K562 (cell line): Measurements from ENCODE around the gene KLHL18. TPM values are rescaled to one million over a fixed set of nuclear protein-coding genes. Genes with fewer than 3 reads are reported as not detected.
A peak's percentile ranks its signal among the peaks of the same experiment; 100 is the strongest.

ENCODE experiments used
- CBFA2T3 ChIP-seq: fragments of 450-650 bp; IDR thresholded peaks from 2 replicates; pipeline ENCODE4 v1.6.1; 2017
- CHD1 ChIP-seq: fragments of 200-600 bp; sonication (generic); IDR thresholded peaks from one replicate; pipeline ENCODE4 v1.6.1; 2012; ENCODE audit warnings: mild to moderate bottlenecking, moderate library complexity, low read length, inconsistent platforms
- EHMT2 ChIP-seq: fragments of 450-650 bp; IDR thresholded peaks from 2 replicates; pipeline ENCODE4 v1.6.1; 2018; ENCODE audit warnings: antibody characterized with exemption
- EZH2 ChIP-seq: IDR thresholded peaks from 2 replicates; pipeline ENCODE4 v1.6.1; 2012; ENCODE audit warnings: low read depth, mild to moderate bottlenecking, inconsistent platforms, low read length, borderline replicate concordance
- FOXK1 ChIP-seq: sonication (generic); formaldehyde crosslinking; IDR thresholded peaks from 2 replicates; pipeline ENCODE4 v1.8.0; 2022; ENCODE audit warnings: missing genetic modification reagents, mild to moderate bottlenecking, borderline replicate concordance
- GTF2E2 ChIP-seq: fragments of 200-800 bp; sonication (Bioruptor generic); IDR thresholded peaks from 2 replicates; pipeline ENCODE4 v1.6.1; 2016; ENCODE audit warnings: missing genetic modification characterization, missing compliant biosample characterization
- HMG20B ChIP-seq: fragments of 250-450 bp; sonication (Bioruptor Pico); IDR thresholded peaks from 2 replicates; pipeline ENCODE4 v1.5.0; 2021; ENCODE audit warnings: mild to moderate bottlenecking
- HSF4 ChIP-seq: fragments of 250-450 bp; sonication (Bioruptor Pico); IDR thresholded peaks from 2 replicates; pipeline ENCODE4 v2.1.2; 2022; ENCODE audit warnings: mild to moderate bottlenecking, moderate library complexity, borderline replicate concordance
- KAT8 ChIP-seq: fragments of 450-650 bp; IDR thresholded peaks from 2 replicates; pipeline ENCODE4 v1.6.1; 2016; ENCODE audit warnings: low read depth, mild to moderate bottlenecking
- NCOA4 ChIP-seq: fragments of 450-650 bp; IDR thresholded peaks from 2 replicates; pipeline ENCODE4 v1.6.1; 2018; ENCODE audit warnings: mild to moderate bottlenecking; ENCODE audit not compliant: partially characterized antibody
- NFRKB ChIP-seq: fragments of 450-650 bp; IDR thresholded peaks from 2 replicates; pipeline ENCODE4 v1.6.1; 2016; ENCODE audit warnings: low read depth
- NFXL1 ChIP-seq: fragments of 450-650 bp; formaldehyde crosslinking; IDR thresholded peaks from 2 replicates; pipeline ENCODE4 v1.4.0; 2021; ENCODE audit warnings: mild to moderate bottlenecking
- PHB2 ChIP-seq: fragments of 450-650 bp; IDR thresholded peaks from 2 replicates; pipeline ENCODE4 v1.6.1; 2017; ENCODE audit warnings: low read depth
- PHF20 ChIP-seq: fragments of 450-650 bp; IDR thresholded peaks from 2 replicates; pipeline ENCODE4 v1.6.1; 2018; ENCODE audit not compliant: partially characterized antibody
- PML ChIP-seq: IDR thresholded peaks from 2 replicates; pipeline ENCODE4 v1.6.1; 2012; ENCODE audit warnings: low read length, inconsistent platforms
- PREB ChIP-seq: sonication (generic); formaldehyde crosslinking; IDR thresholded peaks from 2 replicates; pipeline ENCODE4 v1.8.1; 2023; ENCODE audit warnings: mild to moderate bottlenecking, missing genetic modification reagents
- SIX5 ChIP-seq, 2 experiments: IDR thresholded peaks; 2 replicates each; pipeline ENCODE4 v1.6.1; 2011; ENCODE audit warnings: low read length in 2 of 2, borderline replicate concordance in 1 of 2, low read depth in 1 of 2, mild to moderate bottlenecking in 1 of 2, moderate library complexity in 1 of 2; ENCODE audit not compliant: insufficient read depth in 1 of 2
- SPI1 ChIP-seq: IDR thresholded peaks from 2 replicates; pipeline ENCODE4 v1.6.1; 2011; ENCODE audit warnings: low read depth, low read length, control low read depth, borderline replicate concordance
- TRIM28 ChIP-seq: fragments of 450-650 bp; IDR thresholded peaks from 2 replicates; pipeline ENCODE4 v1.6.1; 2017
- VEZF1 ChIP-seq: fragments of 200-800 bp; sonication (Bioruptor generic); IDR thresholded peaks from 2 replicates; pipeline ENCODE4 v1.6.1; 2017; ENCODE audit warnings: missing genetic modification characterization, missing compliant biosample characterization
- ZNF121 ChIP-seq: sonication (generic); formaldehyde crosslinking; conservative IDR thresholded peaks from 2 replicates; pipeline ENCODE4 v1.8.0; 2022; ENCODE audit warnings: missing genetic modification reagents
- ZNF124 ChIP-seq: sonication (generic); formaldehyde crosslinking; IDR thresholded peaks from 2 replicates; pipeline ENCODE4 v1.8.1; 2022; ENCODE audit warnings: missing genetic modification reagents
- ZNF165 ChIP-seq: fragments of 250-450 bp; sonication (Bioruptor Pico); IDR thresholded peaks from 2 replicates; pipeline ENCODE4 v1.4.0; 2020; ENCODE audit warnings: borderline replicate concordance
- ZNF212 ChIP-seq: fragments of 450-650 bp; formaldehyde crosslinking; IDR thresholded peaks from 2 replicates; pipeline ENCODE4 v1.4.0; 2020; ENCODE audit warnings: mild to moderate bottlenecking
- ZNF232 ChIP-seq: sonication (generic); formaldehyde crosslinking; IDR thresholded peaks from 2 replicates; pipeline ENCODE4 v1.8.0; 2022; ENCODE audit warnings: mild to moderate bottlenecking, missing genetic modification reagents
- ZNF561 ChIP-seq: fragments of 450-650 bp; formaldehyde crosslinking; conservative IDR thresholded peaks from 2 replicates; pipeline ENCODE4 v1.4.0; 2020; ENCODE audit warnings: mild to moderate bottlenecking, moderate library complexity
- ZNF780A ChIP-seq: fragments of 250-450 bp; sonication (Bioruptor Pico); IDR thresholded peaks from 2 replicates; pipeline ENCODE4 v1.5.0; 2021; ENCODE audit warnings: mild to moderate bottlenecking
- polyA plus RNA-seq, 8 experiments: library from polyadenylated mRNA; depleted of rRNA in 4 of 8; stranded (reverse) in 5 of 8; unstranded in 3 of 8; fragments of >200 nt; fragmentation: Nextera tagmentation in 2 of 8; fragmentation: Illumina TruSeq in 1 of 8; extraction: Ambion mirVana in 2 of 8; extraction: Trizol in 1 of 8; gene quantifications; 2 replicates each; pipeline versions ENCODE4 v1.2.1 to v1.2.3, GENCODE V29; 2011 to 2014; ENCODE audit warnings: inconsistent platforms in 1 of 8, missing spikeins in 1 of 8
- total RNA-seq, 7 experiments: library from RNA; depleted of rRNA in 6 of 7; stranded (reverse); fragments of >200 nt in 6 of 7; fragmentation: Illumina TruSeq in 2 of 7; extraction: Trizol in 2 of 7; gene quantifications; 2 replicates each; pipeline versions ENCODE4 v1.2.1 to v1.2.3, GENCODE V29; 2011 to 2021; ENCODE audit warnings: low replicate concordance in 1 of 7
- TF ChIP-seq, protein P1 (sequence below): fragments of 450-650 bp; formaldehyde crosslinking; IDR thresholded peaks from 2 replicates; pipeline ENCODE4 v1.4.0; 2020; ENCODE audit warnings: mild to moderate bottlenecking, mixed read lengths

The KLHL18 gene
- total and polyA plus RNA-seq, 9 of the 15 experiments (the other 6 are each of a cell fraction or from before 2014, with no cell fraction given) = 26.7 to 97.5 (median 48.7) TPM

DNA sequence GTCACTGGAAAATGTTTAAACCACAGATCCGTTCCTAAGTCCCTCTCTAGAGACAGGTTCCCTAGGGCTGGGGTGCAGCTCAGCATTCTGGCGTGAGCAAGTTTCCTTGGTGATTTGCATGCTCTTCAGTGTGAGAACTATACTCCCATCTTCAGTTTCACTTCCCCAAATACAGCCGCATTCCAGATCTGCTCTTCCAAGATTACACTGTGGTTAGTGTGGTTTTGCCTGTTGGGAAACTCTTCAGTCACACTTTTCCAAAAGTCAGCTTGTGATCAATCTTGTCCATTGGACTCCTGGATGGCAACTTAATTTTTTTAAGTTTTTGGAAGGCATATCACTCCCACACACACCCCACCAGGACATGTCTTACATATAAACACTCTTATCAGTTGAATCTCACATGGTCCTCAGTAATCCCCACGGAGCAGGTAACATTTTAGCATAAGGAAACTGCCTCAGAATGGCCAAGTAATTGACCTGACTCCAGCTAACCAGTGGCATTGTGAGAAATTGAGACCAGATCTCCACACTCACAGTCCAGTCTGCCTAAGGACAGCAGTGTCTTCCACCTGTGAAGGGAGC, 64.6 kb downstream of the KLHL18 start (continued):
- TF ChIP-seq FOXK1 (CRISPR knock-in tag) (no peak), ZNF212 (CRISPR knock-in tag) (no peak), TRIM28 (no peak), ZNF124 (CRISPR knock-in tag) (no peak), EZH2 (no peak), ZNF121 (CRISPR knock-in tag) (no peak), HMG20B (CRISPR knock-in tag) (no peak), VEZF1 (CRISPR knock-in tag) (peak; percentile 43), CHD1 (no peak), PHF20 (no peak), NFXL1 (CRISPR knock-in tag) (no peak), ZNF232 (CRISPR knock-in tag) (no peak), EHMT2 (no peak), SPI1 (peak; percentile 98), ZNF780A (CRISPR knock-in tag) (no peak), NFRKB (no peak), PREB (CRISPR knock-in tag) (no peak), KAT8 (no peak), GTF2E2 (tag) (no peak), CBFA2T3 (peak; percentile 90), NCOA4 (no peak), PHB2 (peak; percentile 80; the same call in 1 of the 2 replicates), ZNF561 (CRISPR knock-in tag) (no peak), ZNF165 (CRISPR knock-in tag) (no peak), SIX5 (IDR thresholded peaks at IDR 0.05; ENCODE audit: borderline replicate concordance in 1 of 2, insufficient read depth in 1 of 2, low read depth in 1 of 2, low read length in 2 of 2) (no peak), PML (peak; percentile 93), HSF4 (CRISPR knock-in tag) (no peak)
- TF ChIP-seq, protein P1, sequence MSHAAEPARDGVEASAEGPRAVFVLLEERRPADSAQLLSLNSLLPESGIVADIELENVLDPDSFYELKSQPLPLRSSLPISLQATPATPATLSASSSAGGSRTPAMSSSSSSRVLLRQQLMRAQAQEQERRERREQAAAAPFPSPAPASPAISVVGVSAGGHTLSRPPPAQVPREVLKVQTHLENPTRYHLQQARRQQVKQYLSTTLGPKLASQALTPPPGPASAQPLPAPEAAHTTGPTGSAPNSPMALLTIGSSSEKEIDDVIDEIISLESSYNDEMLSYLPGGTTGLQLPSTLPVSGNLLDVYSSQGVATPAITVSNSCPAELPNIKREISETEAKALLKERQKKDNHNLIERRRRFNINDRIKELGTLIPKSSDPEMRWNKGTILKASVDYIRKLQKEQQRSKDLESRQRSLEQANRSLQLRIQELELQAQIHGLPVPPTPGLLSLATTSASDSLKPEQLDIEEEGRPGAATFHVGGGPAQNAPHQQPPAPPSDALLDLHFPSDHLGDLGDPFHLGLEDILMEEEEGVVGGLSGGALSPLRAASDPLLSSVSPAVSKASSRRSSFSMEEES (CRISPR knock-in tag) = no peak
